PFSK-1 (cell line): ENCODE data around the gene DHX16.

Source experiments
- REST ChIP-seq, 2 experiments: IDR thresholded peaks; 2 replicates each; pipeline versions ENCODE4 v1.6.1 to v1.8.0; 2011 to 2012; ENCODE audit warnings: low read depth in 2 of 2, low read length in 2 of 2, control low read depth in 1 of 2, inconsistent platforms in 1 of 2, mild to moderate bottlenecking in 1 of 2, moderate library complexity in 1 of 2; ENCODE audit not compliant: insufficient read depth in 1 of 2
- TAF1 ChIP-seq: IDR thresholded peaks from 2 replicates; pipeline ENCODE4 v1.6.1; 2012; ENCODE audit warnings: low read length, control low read depth, borderline replicate concordance; ENCODE audit not compliant: insufficient read depth

GRCh38 chr6:30603961-30604360 is 68.8 kb downstream of the DHX16 start:
- TF ChIP-seq TAF1 (no peak), REST (IDR thresholded peaks at IDR 0.05; ENCODE audit: insufficient read depth in 1 of 2, low read depth in 2 of 2, low read length in 2 of 2) (no peak)
